Chondrocyte (in vitro differentiated cells): Measurements from ENCODE around the gene CST7. TPM values are rescaled to one million over a fixed set of nuclear protein-coding genes. Genes with fewer than 3 reads are reported as not detected.

Source experiments
- DNase-seq: peaks from one replicate; pipeline ENCODE4 v3.0.0; 2021; ENCODE audit warnings: mixed read lengths, low spot score
- H3K27ac Mint-ChIP-seq: one replicate; pipeline ENCODE4 v1.8.0; 2021; ENCODE audit warnings: mild to moderate bottlenecking, moderate library complexity, mixed read lengths; ENCODE audit not compliant: unreplicated experiment
- H3K27me3 Mint-ChIP-seq: 2 replicates; pipeline ENCODE4 v1.8.0; 2021; ENCODE audit warnings: low read depth, mixed read lengths
- H3K36me3 Mint-ChIP-seq: 2 replicates; pipeline ENCODE4 v1.8.0; 2021; ENCODE audit warnings: low read depth, mixed read lengths
- H3K4me1 Mint-ChIP-seq: 2 replicates; pipeline ENCODE4 v1.8.0; 2021; ENCODE audit warnings: low read depth, mild to moderate bottlenecking, mixed read lengths
- H3K4me3 Mint-ChIP-seq: one replicate; pipeline ENCODE4 v1.8.0; 2021; ENCODE audit warnings: mild to moderate bottlenecking, moderate library complexity, mixed read lengths; ENCODE audit not compliant: unreplicated experiment
- H3K9me3 Mint-ChIP-seq: 2 replicates; pipeline ENCODE4 v1.8.0; 2021; ENCODE audit warnings: low read depth, mixed read lengths
- CTCF ChIP-seq: fragments of 200-600 bp; sonication (generic); IDR thresholded peaks from 2 replicates; pipeline ENCODE4 v1.5.0; 2021; ENCODE audit warnings: antibody characterized with exemption, mild to moderate bottlenecking, moderate library complexity
- total RNA-seq: library from RNA; stranded (reverse); gene quantifications from 3 replicates; pipeline ENCODE4 v1.2.1, GENCODE V29; 2021

Gene CST7
- total RNA-seq, 1 donor from 2014 or later = not detected

- Mint-ChIP-seq H3K27ac (no peak overlapping the region), H3K4me1 (peaks cover 4% of the 10 kb centered on the region), H3K27me3 (no peaks in the 10 kb centered on the region), H3K36me3 (peaks cover 44% of the 10 kb centered on the region), H3K4me3 (no peak overlapping the region), H3K9me3 (peaks cover 13% of the 10 kb centered on the region)
- no peak for TF ChIP-seq CTCF
- no peak for DNase-seq
These were observed 22.5 kb downstream of the CST7 start for GRCh38 chr20:24971376-24972101.

GRCh38 chr20:24972341-24972740 lies 23.3 kb downstream of the CST7 start:
- Mint-ChIP-seq H3K27ac (no peak overlapping the region), H3K9me3 (peaks cover 17% of the 10 kb centered on the region), H3K4me1 (peaks cover 4% of the 10 kb centered on the region), H3K4me3 (no peak overlapping the region), H3K27me3 (no peaks in the 10 kb centered on the region), H3K36me3 (peaks cover 50% of the 10 kb centered on the region)
- DNase-seq = no peak
- no peak for TF ChIP-seq CTCF

GRCh38 chr20:24977336-24977735 lies 28.3 kb downstream of the CST7 start:
- no peak for DNase-seq
- no peak for TF ChIP-seq CTCF
- Mint-ChIP-seq H3K27me3 (no peaks in the 10 kb centered on the region), H3K4me1 (peaks cover 4% of the 10 kb centered on the region), H3K36me3 (peaks cover 55% of the 10 kb centered on the region), H3K27ac (no peak overlapping the region), H3K9me3 (peaks cover 24% of the 10 kb centered on the region), H3K4me3 (no peak overlapping the region)

- no peak for TF ChIP-seq CTCF
- H3K4me3 Mint-ChIP-seq = no peak overlapping the region
- peaks cover 4% of the 10 kb centered on the region for H3K4me1 Mint-ChIP-seq
- H3K27ac Mint-ChIP-seq = no peak overlapping the region
- peaks cover 55% of the 10 kb centered on the region for H3K36me3 Mint-ChIP-seq
- no peaks in the 10 kb centered on the region for H3K27me3 Mint-ChIP-seq
- peaks cover 24% of the 10 kb centered on the region for H3K9me3 Mint-ChIP-seq
- no peak for DNase-seq
These were observed 28.7 kb downstream of the CST7 start for GRCh38 chr20:24977797-24978196.

GRCh38 chr20:24978513-24978912 lies 29.4 kb downstream of the CST7 start:
- Mint-ChIP-seq H3K36me3 (peaks cover 52% of the 10 kb centered on the region), H3K4me3 (no peak overlapping the region), H3K4me1 (peaks cover 4% of the 10 kb centered on the region)

More at GRCh38 chr20:24978513-24978912, 29.4 kb downstream of the CST7 start:
- Mint-ChIP-seq H3K27me3 (no peaks in the 10 kb centered on the region), H3K9me3 (peaks cover 24% of the 10 kb centered on the region), H3K27ac (no peak overlapping the region)
- no peak for TF ChIP-seq CTCF
- no peak for DNase-seq
